HG02885 (cell line): Measurements from ENCODE around the gene AOPEP.
A peak's percentile ranks its signal among the peaks of the same experiment; 100 is the strongest.
"Not testable (repeated sequence)": the region's sequence is repeated elsewhere in the genome, so short reads cannot be mapped to it uniquely, and the experiment has no call there.

Experiments
- ATAC-seq: cut with Tn5 transposase; IDR thresholded peaks from one replicate; pipeline ENCODE4 v1.9.1; 2021; ENCODE audit warnings: mild to moderate bottlenecking; ENCODE audit not compliant: unreplicated experiment, poor library complexity

The AOPEP gene

GRCh38 chr9:94861589-94862272 is 135.2 kb downstream of the AOPEP start:
- ATAC-seq, result no peak

- ATAC-seq, result no peak
Observed at GRCh38 chr9:94864196-94864595, 137.7 kb downstream of the AOPEP start.

- no peak for ATAC-seq
Observed at GRCh38 chr9:94864862-94865509, 138.5 kb downstream of the AOPEP start.

- ATAC-seq, result no peak
Observed at GRCh38 chr9:94865582-94866452, 139.3 kb downstream of the AOPEP start.

GRCh38 chr9:94866770-94867169 is 140.3 kb downstream of the AOPEP start:
- no peak for ATAC-seq

- ATAC-seq, result no peak
Observed at GRCh38 chr9:94867281-94867841, 140.9 kb downstream of the AOPEP start.

GRCh38 chr9:94867842-94868312 is 141.4 kb downstream of the AOPEP start:
- no peak for ATAC-seq

- no peak for ATAC-seq
Observed at GRCh38 chr9:94868464-94868863, 142.0 kb downstream of the AOPEP start.

- ATAC-seq, result no peak
Observed at GRCh38 chr9:94869415-94869843, 142.9 kb downstream of the AOPEP start.

- ATAC-seq, result no peak
Observed at GRCh38 chr9:94870465-94870792, 143.9 kb downstream of the AOPEP start.

- no peak for ATAC-seq
Observed at GRCh38 chr9:94870793-94871558, 144.5 kb downstream of the AOPEP start.

- ATAC-seq, result no peak
Observed at GRCh38 chr9:94872083-94872833, 145.8 kb downstream of the AOPEP start.

GRCh38 chr9:94872891-94873511 is 146.5 kb downstream of the AOPEP start:
- no peak for ATAC-seq

GRCh38 chr9:94874316-94874715 is 147.8 kb downstream of the AOPEP start:
- ATAC-seq, result no peak

- peak; percentile 70 for ATAC-seq
Observed at GRCh38 chr9:94875300-94876020, 149.0 kb downstream of the AOPEP start.

GRCh38 chr9:94878804-94879203 is 152.3 kb downstream of the AOPEP start:
- ATAC-seq, result not testable (repeated sequence)

GRCh38 chr9:94879230-94879629 is 152.7 kb downstream of the AOPEP start:
- no peak for ATAC-seq

GRCh38 chr9:94881023-94881422 is 154.5 kb downstream of the AOPEP start:
- no peak for ATAC-seq
